DND-41 (cell line): ENCODE results near the gene FSD1L.

ENCODE experiments used
- ATAC-seq: fragments of 200-7000 bp; cut with Tn5 transposase; 3 replicates; pipeline ENCODE4 v1.9.1; 2021; ENCODE audit warnings: low read depth; ENCODE audit not compliant: insufficient read depth
- DNase-seq: peaks from one replicate; pipeline ENCODE4 v3.0.0-alpha.2; 2020
- H2AFZ ChIP-seq: 2 replicates; pipeline ENCODE4 v1.6.0; 2012; ENCODE audit warnings: low read depth, low read length
- H3K27ac ChIP-seq: 2 replicates; pipeline ENCODE4 v1.5.1; 2012; ENCODE audit warnings: low read length, inconsistent platforms
- H3K27me3 ChIP-seq: fragments of 200-600 bp; sonication (generic); 2 replicates; pipeline ENCODE4 v1.6.0; 2012; ENCODE audit warnings: low read length, mild to moderate bottlenecking, inconsistent platforms; ENCODE audit not compliant: insufficient read depth, poor library complexity
- H3K36me3 ChIP-seq: 2 replicates; pipeline ENCODE4 v1.5.1; 2012; ENCODE audit warnings: low read length, inconsistent platforms; ENCODE audit not compliant: insufficient read depth
- H3K4me1 ChIP-seq: 2 replicates; pipeline ENCODE4 v1.5.1; 2012; ENCODE audit warnings: mild to moderate bottlenecking, low read length; ENCODE audit not compliant: insufficient read depth
- H3K4me2 ChIP-seq: 2 replicates; pipeline ENCODE4 v1.6.0; 2012; ENCODE audit warnings: mild to moderate bottlenecking, moderate library complexity, low read length, inconsistent platforms; ENCODE audit not compliant: insufficient read depth
- H3K4me3 ChIP-seq, 2 experiments: fragments of 200-600 bp in 1 of 2; shearing (Covaris generic) in 1 of 2; 2 replicates each; pipeline ENCODE4 v1.5.1; 2012 to 2016; ENCODE audit warnings: inconsistent platforms in 2 of 2, low read length in 2 of 2, mild to moderate bottlenecking in 2 of 2, low read depth in 1 of 2, moderate library complexity in 1 of 2
- H3K79me2 ChIP-seq: 2 replicates; pipeline ENCODE4 v1.6.0; 2012; ENCODE audit warnings: low read length, inconsistent platforms; ENCODE audit not compliant: insufficient read depth
- H3K9ac ChIP-seq: 2 replicates; pipeline ENCODE4 v1.6.0; 2012; ENCODE audit warnings: low read depth, mild to moderate bottlenecking, inconsistent platforms, low read length, moderate library complexity
- H3K9me3 ChIP-seq: 2 replicates; pipeline ENCODE4 v1.5.1; 2012; ENCODE audit warnings: low read length, moderate library complexity, mild to moderate bottlenecking, inconsistent platforms; ENCODE audit not compliant: insufficient read depth, severe bottlenecking
- H4K20me1 ChIP-seq: 2 replicates; pipeline ENCODE4 v1.6.0; 2012; ENCODE audit warnings: low read length; ENCODE audit not compliant: insufficient read depth
- CTCF ChIP-seq: IDR thresholded peaks from 2 replicates; pipeline ENCODE4 v1.5.1; 2012; ENCODE audit warnings: borderline replicate concordance, low read length, moderate library complexity, mild to moderate bottlenecking; ENCODE audit not compliant: poor library complexity, severe bottlenecking; ENCODE audit errors: extremely low read depth
- EZH2 ChIP-seq: IDR thresholded peaks from 3 replicates; pipeline ENCODE4 v1.6.1; 2012; ENCODE audit warnings: borderline replicate concordance, low read depth, mild to moderate bottlenecking, moderate library complexity, low read length, inconsistent platforms; ENCODE audit not compliant: severe bottlenecking

FSD1L gene

GRCh38 chr9:105416840-105417239, 31.0 kb upstream of the FSD1L start:
- no peak overlapping the region for H3K9ac ChIP-seq

GRCh38 chr9:105418588-105419500, 29.0 kb upstream of the FSD1L start:
- no peaks in the 10 kb centered on the region for H4K20me1 ChIP-seq
- H3K4me2 ChIP-seq: no peak overlapping the region

More at GRCh38 chr9:105416840-105417239, 31.0 kb upstream of the FSD1L start:
- H3K9me3 ChIP-seq: peaks cover under 1% of the 10 kb centered on the region
- ATAC-seq: no peak
- H4K20me1 ChIP-seq: no peaks in the 10 kb centered on the region
- H3K27ac ChIP-seq: no peak overlapping the region
- no peaks in the 10 kb centered on the region for H3K36me3 ChIP-seq
- H3K27me3 ChIP-seq: peaks cover 2% of the 10 kb centered on the region
- DNase-seq: no peak
- H3K79me2 ChIP-seq: no peaks in the 10 kb centered on the region
- H3K4me1 ChIP-seq: peaks cover 15% of the 10 kb centered on the region
- no peak for TF ChIP-seq EZH2
- TF ChIP-seq CTCF: no peak
- H3K4me3 ChIP-seq: no peak overlapping the region
- H2AFZ ChIP-seq: no peak overlapping the region
- no peak overlapping the region for H3K4me2 ChIP-seq

GRCh38 chr9:105419816-105420597, 27.8 kb upstream of the FSD1L start:
- Histone ChIP-seq H3K4me1 (peaks cover 7% of the 10 kb centered on the region), H3K27ac (no peak overlapping the region), H3K27me3 (peaks cover 4% of the 10 kb centered on the region), H3K79me2 (no peaks in the 10 kb centered on the region), H2AFZ (no peak overlapping the region), H3K9me3 (no peaks in the 10 kb centered on the region), H3K36me3 (no peaks in the 10 kb centered on the region), H3K4me3 (no peak overlapping the region), H3K4me2 (no peak overlapping the region), H4K20me1 (no peaks in the 10 kb centered on the region), H3K9ac (no peak overlapping the region)
- no peak for ATAC-seq
- no peak for DNase-seq
- TF ChIP-seq CTCF (no peak), EZH2 (no peak)

More at GRCh38 chr9:105418588-105419500, 29.0 kb upstream of the FSD1L start:
- Histone ChIP-seq H3K27ac (no peak overlapping the region), H3K4me3 (no peak overlapping the region), H3K9ac (no peak overlapping the region), H2AFZ (no peak overlapping the region), H3K36me3 (no peaks in the 10 kb centered on the region), H3K27me3 (peaks cover 2% of the 10 kb centered on the region), H3K4me1 (peaks cover 15% of the 10 kb centered on the region), H3K9me3 (no peaks in the 10 kb centered on the region), H3K79me2 (no peaks in the 10 kb centered on the region)
- DNase-seq (no peak), ATAC-seq (no peak)
- TF ChIP-seq CTCF: no peak
- TF ChIP-seq EZH2: no peak
